Esophagus muscularis mucosa (tissue), 4 donors: ENCODE data around the gene GPR137B. TPM values are rescaled to one million over a fixed set of nuclear protein-coding genes. Genes with fewer than 3 reads are reported as not detected.

ENCODE experiments used
- DNase-seq: peaks from one replicate; pipeline ENCODE4 v3.0.0-alpha.2; 2017; ENCODE audit errors: extremely low spot score
- H3K27ac ChIP-seq, 4 donors: fragments of 200-600 bp; sonication (generic); replicated peaks in 1 of 4; 1 replicate in 3 of 4; 2 replicates in 1 of 4; pipeline ENCODE4 v1.5.1; 2016 to 2019; ENCODE audit warnings: mild to moderate bottlenecking in 1 of 4
- H3K27me3 ChIP-seq, 4 donors: fragments of 200-600 bp; sonication (generic); one replicate each; pipeline versions ENCODE4 v1.5.1 to v1.6.0; 2016 to 2019
- H3K36me3 ChIP-seq, 4 donors: fragments of 200-600 bp; sonication (generic); one replicate each; pipeline ENCODE4 v1.5.1; 2016 to 2019
- H3K4me1 ChIP-seq, 4 donors: fragments of 200-600 bp; sonication (generic); one replicate each; pipeline ENCODE4 v1.5.1; 2016 to 2019
- H3K4me3 ChIP-seq, 4 donors: fragments of 200-600 bp; sonication (generic); 1 replicate in 2 of 4; 2 replicates in 2 of 4; pipeline ENCODE4 v1.5.1; 2016 to 2019; ENCODE audit warnings: mild to moderate bottlenecking in 4 of 4, moderate library complexity in 1 of 4
- H3K9me3 ChIP-seq, 4 donors: fragments of 200-600 bp; sonication (generic); 1 replicate in 3 of 4; 2 replicates in 1 of 4; pipeline ENCODE4 v1.5.1; 2016 to 2019
- EP300 ChIP-seq: sonication (generic); formaldehyde crosslinking; IDR thresholded peaks from one replicate; pipeline ENCODE4 v1.6.1; 2017; ENCODE audit warnings: antibody characterized with exemption
- POLR2A ChIP-seq: fragments of 450-650 bp; IDR thresholded peaks from one replicate; pipeline ENCODE4 v1.6.1; 2017; ENCODE audit warnings: antibody characterized with exemption, moderate library complexity, mild to moderate bottlenecking, low read depth
- POLR2AphosphoS5 ChIP-seq, 2 donors: sonication (generic); formaldehyde crosslinking; IDR thresholded peaks; one replicate each; pipeline ENCODE4 v1.6.1; 2017; ENCODE audit warnings: antibody characterized with exemption in 2 of 2
- WGBS: methylation state at CpG from one replicate; pipeline ENCODE4 v1.1.5; 2018; 5-methylcytosine and 5-hydroxymethylcytosine counted together
- intact Hi-C: fragments of 100-400 bp; cut with DNase I; formaldehyde crosslinking; loops from one replicate; pipeline ENCODE4 v1.15.1; 2023
- total RNA-seq, 4 donors: library from RNA; depleted of rRNA; stranded (reverse); fragments of >200 nt; gene quantifications; one replicate each; pipeline versions ENCODE4 v1.1.0 to v1.2.1, GENCODE V29; 2016
- TF ChIP-seq, protein P1 (sequence below), 3 experiments: fragments of 200-600 bp in 2 of 3; fragments of 450-650 bp in 1 of 3; sonication (generic) in 2 of 3; IDR thresholded peaks; one replicate each; pipeline ENCODE4 v1.5.1; 2017 to 2019; ENCODE audit warnings: antibody characterized with exemption in 3 of 3, mild to moderate bottlenecking in 2 of 3, moderate library complexity in 1 of 3

GPR137B gene
- total RNA-seq, 4 donors from 2014 or later: 14.5 to 21.3 (median 15.7) TPM

DNA sequence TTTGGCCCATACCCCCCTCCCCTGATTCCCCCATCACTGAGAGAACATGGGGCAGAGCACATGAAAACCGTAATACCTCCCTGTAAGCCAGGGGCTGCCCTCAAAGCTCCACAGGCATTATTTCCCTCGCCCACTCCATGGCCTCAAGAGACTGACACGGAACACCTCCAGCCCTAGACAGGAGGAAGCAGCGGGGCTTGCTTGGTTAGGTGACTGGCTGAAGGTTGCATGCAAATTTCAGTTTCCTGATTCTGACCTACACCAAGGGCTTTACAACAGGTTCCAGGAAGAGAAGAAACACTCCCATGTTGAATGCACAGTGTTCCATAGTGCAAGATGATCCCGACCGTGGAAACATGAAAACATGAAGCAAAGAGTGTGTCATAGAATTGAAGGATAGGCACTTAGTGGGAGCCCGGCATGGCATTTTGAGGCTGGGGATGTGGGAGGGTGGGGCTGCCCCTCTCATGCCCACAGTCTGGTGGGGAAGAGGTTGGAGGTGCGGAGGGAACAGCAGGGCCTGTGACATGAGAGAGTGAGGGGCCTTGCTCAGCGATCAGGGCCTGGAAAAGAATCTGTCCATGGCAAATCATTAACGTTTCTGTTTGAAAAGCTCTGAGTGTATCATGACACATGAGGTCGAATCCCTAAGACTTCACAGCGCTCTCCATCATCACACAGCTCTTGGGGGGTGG, 33.5 kb downstream of the GPR137B start:
- WGBS: 93% methylated on average over 12 of the region's 12 CpGs
- intact Hi-C loops: no loop called here

DNA sequence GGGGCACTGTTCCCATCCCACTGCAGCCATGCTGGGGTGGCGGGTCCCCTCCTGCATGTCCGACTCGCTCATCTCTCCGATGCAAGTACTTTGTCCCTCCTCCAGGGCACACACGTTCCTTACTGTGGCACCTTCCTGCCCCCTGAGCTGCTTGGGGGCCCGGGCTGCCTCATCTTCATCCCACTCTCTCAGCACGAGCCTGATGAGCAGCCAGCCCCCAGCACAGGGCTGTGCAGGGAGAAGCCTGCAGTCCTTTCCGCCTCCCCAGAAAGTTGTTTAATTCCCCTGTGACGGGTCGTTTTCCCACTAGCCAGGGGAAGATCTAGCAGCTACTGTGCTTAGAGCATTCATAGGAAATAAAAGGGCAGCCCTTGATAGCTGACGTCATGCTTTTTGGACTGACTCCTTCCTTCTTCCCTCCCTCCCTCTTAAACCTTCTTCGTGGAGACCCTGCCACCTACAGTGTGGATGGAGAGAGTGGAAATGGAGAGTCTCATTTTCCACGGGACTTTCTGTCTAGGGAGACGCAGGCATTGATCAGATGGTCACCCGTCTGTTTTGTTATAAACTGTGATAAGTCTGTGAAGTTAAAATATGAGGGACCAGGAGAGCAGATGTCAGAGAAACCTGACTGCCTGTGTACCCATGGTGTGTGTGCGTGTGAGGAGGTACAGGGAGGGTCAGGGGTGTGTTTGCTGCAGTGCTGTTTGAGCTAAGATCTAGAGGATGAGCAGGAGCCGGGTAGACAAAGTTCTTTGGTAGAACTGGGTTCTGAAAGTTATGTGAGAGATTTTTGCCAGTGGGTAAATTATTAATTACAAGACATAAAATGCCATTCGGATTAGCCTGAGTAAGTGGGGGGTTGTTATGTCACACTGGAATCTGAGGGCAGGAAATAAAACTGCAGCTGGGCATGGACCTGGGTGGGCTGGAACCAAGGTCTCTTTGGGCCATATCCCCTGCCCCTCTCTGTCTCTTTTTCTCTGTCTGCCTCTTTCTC, 34.3 kb downstream of the GPR137B start:
- TF ChIP-seq, protein P1, sequence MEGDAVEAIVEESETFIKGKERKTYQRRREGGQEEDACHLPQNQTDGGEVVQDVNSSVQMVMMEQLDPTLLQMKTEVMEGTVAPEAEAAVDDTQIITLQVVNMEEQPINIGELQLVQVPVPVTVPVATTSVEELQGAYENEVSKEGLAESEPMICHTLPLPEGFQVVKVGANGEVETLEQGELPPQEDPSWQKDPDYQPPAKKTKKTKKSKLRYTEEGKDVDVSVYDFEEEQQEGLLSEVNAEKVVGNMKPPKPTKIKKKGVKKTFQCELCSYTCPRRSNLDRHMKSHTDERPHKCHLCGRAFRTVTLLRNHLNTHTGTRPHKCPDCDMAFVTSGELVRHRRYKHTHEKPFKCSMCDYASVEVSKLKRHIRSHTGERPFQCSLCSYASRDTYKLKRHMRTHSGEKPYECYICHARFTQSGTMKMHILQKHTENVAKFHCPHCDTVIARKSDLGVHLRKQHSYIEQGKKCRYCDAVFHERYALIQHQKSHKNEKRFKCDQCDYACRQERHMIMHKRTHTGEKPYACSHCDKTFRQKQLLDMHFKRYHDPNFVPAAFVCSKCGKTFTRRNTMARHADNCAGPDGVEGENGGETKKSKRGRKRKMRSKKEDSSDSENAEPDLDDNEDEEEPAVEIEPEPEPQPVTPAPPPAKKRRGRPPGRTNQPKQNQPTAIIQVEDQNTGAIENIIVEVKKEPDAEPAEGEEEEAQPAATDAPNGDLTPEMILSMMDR (IDR thresholded peaks at IDR 0.05): no peak
- TF ChIP-seq POLR2A (no peak), POLR2AphosphoS5 (IDR thresholded peaks at IDR 0.05) (no peak), EP300 (no peak)
- no peak overlapping the region for H3K4me3 ChIP-seq
- no peaks in the 10 kb centered on the region for H3K4me1 ChIP-seq
- 72% methylated on average over 18 of the region's 18 CpGs for WGBS
- intact Hi-C loops: no loop called here
- H3K9me3 ChIP-seq: no peaks in the 10 kb centered on the region
- H3K27me3 ChIP-seq: no peaks in the 10 kb centered on the region
- H3K27ac ChIP-seq: no peak overlapping the region
- H3K36me3 ChIP-seq: peaks cover 0 to 22% (median 14%) of the 10 kb centered on the region in 4 donors
- DNase-seq: no peak

More for the DNA sequence above, 33.5 kb downstream of the GPR137B start:
- Histone ChIP-seq H3K27ac (no peak overlapping the region), H3K9me3 (no peaks in the 10 kb centered on the region), H3K36me3 (peaks cover 0 to 14% (median 10%) of the 10 kb centered on the region in 4 donors), H3K4me3 (no peak overlapping the region), H3K4me1 (no peaks in the 10 kb centered on the region), H3K27me3 (no peaks in the 10 kb centered on the region)
- TF ChIP-seq EP300 (no peak), POLR2AphosphoS5 (IDR thresholded peaks at IDR 0.05) (no peak), POLR2A (no peak)
- TF ChIP-seq, protein P1 (IDR thresholded peaks at IDR 0.05): no peak
- DNase-seq: no peak

DNA sequence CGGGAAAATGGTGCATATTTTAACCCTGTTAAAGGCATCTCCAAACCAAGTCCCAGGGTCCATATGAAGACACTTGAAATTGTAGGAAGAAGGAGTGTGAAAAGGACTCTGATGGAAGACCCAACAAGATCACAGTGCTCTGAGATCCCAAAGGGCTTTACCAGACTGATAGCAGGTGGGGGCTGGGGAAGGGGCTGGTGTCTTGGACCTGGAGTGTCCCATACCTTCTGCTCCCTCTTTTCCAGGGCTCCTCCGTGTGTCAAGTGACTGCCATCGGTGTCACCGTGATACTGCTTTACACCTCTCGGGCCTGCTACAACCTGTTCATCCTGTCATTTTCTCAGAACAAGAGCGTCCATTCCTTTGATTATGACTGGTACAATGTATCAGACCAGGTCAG, 37.3 kb downstream of the GPR137B start:
- WGBS: 92% methylated on average over 6 of the region's 6 CpGs

DNA sequence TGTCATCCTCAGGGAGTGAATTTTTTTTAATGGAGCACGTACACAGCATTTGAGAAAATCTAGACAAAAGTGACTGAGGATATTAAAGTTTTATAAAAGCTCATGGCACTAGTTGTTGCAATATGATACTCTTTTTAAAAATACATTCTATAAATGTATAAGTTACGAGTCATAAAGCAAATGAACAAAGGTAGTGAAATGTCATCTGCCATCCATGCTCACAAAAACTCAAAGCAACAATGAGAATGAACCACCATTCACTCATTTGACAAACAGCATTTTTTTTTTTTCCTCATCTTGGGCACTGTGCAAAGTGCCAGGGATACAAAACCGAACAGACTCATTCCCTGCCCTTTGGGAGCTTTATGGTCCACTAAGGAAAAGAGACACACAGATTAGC, 38.7 kb downstream of the GPR137B start:
- H3K4me3 ChIP-seq: no peak overlapping the region
- intact Hi-C loops: no loop called here
- no peaks in the 10 kb centered on the region for H3K9me3 ChIP-seq
- no peak for TF ChIP-seq EP300
- TF ChIP-seq, protein P1 (IDR thresholded peaks at IDR 0.05): no peak
- TF ChIP-seq POLR2A: no peak
- no peak for TF ChIP-seq POLR2AphosphoS5 (IDR thresholded peaks at IDR 0.05)
- H3K27me3 ChIP-seq: no peaks in the 10 kb centered on the region
- H3K27ac ChIP-seq: no peak overlapping the region
- 90% methylated on average over 3 of the region's 3 CpGs for WGBS
- DNase-seq: no peak
- no peaks in the 10 kb centered on the region for H3K4me1 ChIP-seq
- peaks cover 0 to 52% (median 26%) of the 10 kb centered on the region in 4 donors for H3K36me3 ChIP-seq

More for the DNA sequence above, 37.3 kb downstream of the GPR137B start:
- DNase-seq: no peak
- Histone ChIP-seq H3K27me3 (no peaks in the 10 kb centered on the region), H3K4me3 (no peak overlapping the region), H3K36me3 (peaks cover 0 to 41% (median 20%) of the 10 kb centered on the region in 4 donors), H3K27ac (no peak overlapping the region), H3K9me3 (no peaks in the 10 kb centered on the region), H3K4me1 (no peaks in the 10 kb centered on the region)
- no peak for TF ChIP-seq POLR2A
- TF ChIP-seq, protein P1 (IDR thresholded peaks at IDR 0.05): no peak
- no peak for TF ChIP-seq EP300
- no peak for TF ChIP-seq POLR2AphosphoS5 (IDR thresholded peaks at IDR 0.05)
- intact Hi-C loops: no loop called here
